Right lobe of liver (tissue), 6 donors: ENCODE data around the gene PHC1. TPM values are rescaled to one million over a fixed set of nuclear protein-coding genes. Genes with fewer than 3 reads are reported as not detected.
"Not testable (repeated sequence)": the region's sequence is repeated elsewhere in the genome, so short reads cannot be mapped to it uniquely, and the experiment has no call there.

Source experiments
- ATAC-seq, 4 donors: fragments of 200-7000 bp; cut with Tn5 transposase; one replicate each; pipeline ENCODE4 v1.9.1; 2020; ENCODE audit warnings: mild to moderate bottlenecking in 4 of 4, moderate library complexity in 4 of 4
- DNase-seq, 3 donors: peaks; one replicate each; pipeline ENCODE4 v3.0.0-alpha.2; 2020
- H3K27ac ChIP-seq, 3 donors: fragments of 200-600 bp; one replicate each; pipeline ENCODE4 v1.8.0; 2022
- H3K27me3 ChIP-seq, 2 donors: fragments of 200-600 bp; one replicate each; pipeline ENCODE4 v1.8.0; 2022
- H3K36me3 ChIP-seq, 4 donors: fragments of 200-600 bp; sonication (generic) in 1 of 4; one replicate each; pipeline versions ENCODE4 v1.5.1 to v1.8.0; 2017 to 2022; ENCODE audit warnings: control low read depth in 1 of 4
- H3K4me1 ChIP-seq, 4 donors: fragments of 200-600 bp; sonication (generic) in 1 of 4; one replicate each; pipeline versions ENCODE4 v1.5.1 to v1.8.0; 2017 to 2022; ENCODE audit warnings: control low read depth in 1 of 4
- H3K4me3 ChIP-seq, 3 donors: fragments of 200-600 bp; one replicate each; pipeline ENCODE4 v1.8.0; 2022
- H3K9me3 ChIP-seq, 4 donors: fragments of 200-600 bp; sonication (generic) in 1 of 4; one replicate each; pipeline versions ENCODE4 v1.5.1 to v1.8.0; 2017 to 2022; ENCODE audit warnings: control low read depth in 1 of 4
- CTCF ChIP-seq, 4 donors: fragments of 200-600 bp in 3 of 4; fragments of 450-650 bp in 1 of 4; IDR thresholded peaks; one replicate each; pipeline versions ENCODE4 v1.5.1 to v1.8.0; 2016 to 2022; ENCODE audit warnings: antibody characterized with exemption in 4 of 4, mild to moderate bottlenecking in 2 of 4
- POLR2A ChIP-seq: fragments of 450-650 bp; IDR thresholded peaks from one replicate; pipeline ENCODE4 v1.6.1; 2017; ENCODE audit warnings: antibody characterized with exemption, mild to moderate bottlenecking
- WGBS: methylation state at CpG from one replicate; pipeline ENCODE4 v1.1.6; 2018; ENCODE audit warnings: low coverage, low lambda C conversion rate; ENCODE audit not compliant: insufficient coverage; ENCODE audit errors: missing lambda C conversion rate; 5-methylcytosine and 5-hydroxymethylcytosine counted together
- intact Hi-C, 2 donors: fragments of 100-400 bp; cut with DNase I; formaldehyde crosslinking; loops; one replicate each; pipeline versions ENCODE4 v1.11.2 to v1.14.1; 2022
- total RNA-seq, 6 experiments: library from RNA; depleted of rRNA in 2 of 6; stranded (reverse); fragments of >200 nt in 2 of 6; fragmentation: NEBNext Ultra II Directional in 3 of 6; extraction: Animal tissue kit (Norgen Biotek cat#: 25700) in 3 of 6; gene quantifications; one replicate each; pipeline versions ENCODE4 v1.1.0 to v1.2.4, GENCODE V29; 2016 to 2023
- donor health status: DM: no; HTN: yes; CAD: no.
- donor health status: DM: no; HTN: no; CAD: no.
- donor health status: DM: no; HTN: no; CAD: no.
- donor health status: DM: no; HTN: yes; CAD: no.
- donor health status: DM: no; HTN: yes; CAD: no.

Gene PHC1
- total RNA-seq, 6 experiments from 2014 or later: 3.3 to 15.0 (median 7.4) TPM

DNA sequence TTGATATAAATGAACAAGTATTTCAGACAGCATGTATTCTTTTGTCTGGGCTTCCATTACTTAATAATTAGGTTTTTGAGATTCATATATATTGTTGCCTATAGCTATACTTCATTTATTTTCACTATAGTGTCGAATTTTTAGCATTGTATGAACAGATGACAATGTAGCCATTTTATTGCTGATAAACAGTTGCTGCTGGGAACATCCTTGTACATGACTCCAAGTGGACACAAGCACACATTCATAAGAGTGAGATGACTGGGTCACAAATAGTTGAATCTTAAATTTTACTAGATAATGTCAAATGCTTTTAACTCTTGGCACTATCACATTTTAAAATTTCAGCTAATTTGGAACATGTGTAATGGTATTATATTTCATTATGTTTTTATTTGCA is 19.3 kb upstream of the PHC1 start:
- H3K4me3 ChIP-seq: no peak overlapping the region
- H3K27ac ChIP-seq: no peak overlapping the region
- 37% methylated on average over 1 of the region's 1 CpG for WGBS
- no peaks in the 10 kb centered on the region for H3K9me3 ChIP-seq
- intact Hi-C loops: no loop called here
- H3K4me1 ChIP-seq: no peaks in the 10 kb centered on the region
- H3K36me3 ChIP-seq: no peaks in the 10 kb centered on the region
- ATAC-seq: no peak
- no peak for DNase-seq
- H3K27me3 ChIP-seq: no peaks in the 10 kb centered on the region
- no peak for TF ChIP-seq CTCF (IDR thresholded peaks at IDR 0.05)
- no peak for TF ChIP-seq POLR2A

- 80% methylated on average over 7 of the region's 7 CpGs for WGBS
- H3K27me3 ChIP-seq: no peaks in the 10 kb centered on the region
- no peak overlapping the region for H3K4me3 ChIP-seq
- no peaks in the 10 kb centered on the region for H3K36me3 ChIP-seq
- ATAC-seq: no peak
- no peak for TF ChIP-seq CTCF (IDR thresholded peaks at IDR 0.05)
- TF ChIP-seq POLR2A: no peak
- intact Hi-C loops: no loop called here
- H3K4me1 ChIP-seq: no peaks in the 10 kb centered on the region
- no peak overlapping the region for H3K27ac ChIP-seq
- H3K9me3 ChIP-seq: no peaks in the 10 kb centered on the region
- DNase-seq: no peak
These were observed 17.2 kb upstream of the PHC1 start for GRCh38 chr12:8897081-8897480.

DNA sequence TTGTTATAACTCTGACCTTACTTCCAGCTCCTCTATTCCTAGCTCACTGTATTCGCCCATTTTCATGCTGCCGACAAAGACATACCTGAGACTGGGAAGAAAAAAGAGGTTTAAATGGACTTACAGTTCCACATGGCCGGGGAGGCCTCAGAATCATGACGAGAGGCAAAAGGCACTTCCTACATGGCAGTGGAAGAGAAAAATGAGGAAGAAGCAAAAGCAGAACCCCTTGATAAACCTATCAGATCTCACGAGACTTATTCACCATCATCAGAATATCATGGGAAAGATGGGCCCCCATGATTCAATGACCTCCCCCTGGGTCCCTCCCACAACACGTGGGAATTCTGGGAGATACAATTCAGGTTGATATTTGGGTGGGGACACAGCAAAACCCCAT is 14.5 kb upstream of the PHC1 start:
- ATAC-seq (no peak), DNase-seq (no peak)
- intact Hi-C loops: no loop called here
- H3K36me3 ChIP-seq: no peaks in the 10 kb centered on the region
- no peak for TF ChIP-seq CTCF (IDR thresholded peaks at IDR 0.05)
- TF ChIP-seq POLR2A: no peak
- H3K9me3 ChIP-seq: no peaks in the 10 kb centered on the region
- no peak overlapping the region for H3K27ac ChIP-seq
- H3K27me3 ChIP-seq: no peaks in the 10 kb centered on the region
- WGBS: 65% methylated on average over 5 of the region's 6 CpGs
- no peak overlapping the region for H3K4me3 ChIP-seq
- no peaks in the 10 kb centered on the region for H3K4me1 ChIP-seq

DNA sequence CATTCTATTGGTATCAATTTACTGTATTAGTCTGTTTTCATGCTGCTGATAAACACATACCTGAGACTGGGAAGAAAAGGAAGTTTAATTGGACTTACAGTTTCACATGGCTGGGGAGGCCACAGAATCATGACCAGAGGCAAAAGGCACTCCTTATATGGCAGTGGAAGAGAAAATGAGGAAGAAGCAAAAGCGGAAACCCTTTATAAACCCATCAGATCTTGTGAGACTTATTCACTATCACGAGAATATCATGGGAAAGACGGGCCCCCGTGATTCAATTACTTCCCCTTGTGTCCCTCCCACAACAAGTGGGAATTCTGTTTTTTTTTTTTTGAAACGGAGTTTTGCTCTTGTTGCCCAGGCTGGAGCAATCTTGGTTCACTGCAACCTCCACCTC is 11.6 kb upstream of the PHC1 start:
- H3K36me3 ChIP-seq, intact Hi-C loops, H3K4me3 ChIP-seq, H3K27ac ChIP-seq, H3K27me3 ChIP-seq, H3K4me1 ChIP-seq, H3K9me3 ChIP-seq, DNase-seq: not testable (repeated sequence)
- peak in 1 of 4 donors; percentile 14 for ATAC-seq
- 63% methylated on average over 5 of the region's 5 CpGs for WGBS

DNA sequence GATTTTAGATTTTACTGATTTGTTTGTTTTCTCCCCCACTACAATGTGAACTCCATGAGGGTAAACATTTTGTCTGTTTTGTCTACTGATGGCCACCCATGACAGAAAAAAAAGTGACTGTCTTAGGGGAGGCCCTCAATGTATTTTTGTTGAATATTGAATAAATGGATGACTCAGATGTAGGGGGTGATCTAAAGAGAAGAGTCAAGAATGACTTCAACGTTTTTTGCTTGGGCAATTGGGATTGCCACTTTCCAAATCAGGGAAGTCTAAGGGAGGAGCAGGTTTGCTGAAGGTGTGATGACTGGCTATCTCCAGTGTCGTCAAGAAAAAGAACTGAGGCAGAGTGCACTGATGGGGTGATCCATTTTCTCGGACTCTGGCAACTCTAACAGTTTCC is 10.7 kb upstream of the PHC1 start:
- Histone ChIP-seq H3K9me3 (no peaks in the 10 kb centered on the region), H3K27me3 (no peaks in the 10 kb centered on the region), H3K4me1 (no peaks in the 10 kb centered on the region), H3K36me3 (no peaks in the 10 kb centered on the region), H3K4me3 (no peak overlapping the region), H3K27ac (no peak overlapping the region)
- no peak for TF ChIP-seq POLR2A
- TF ChIP-seq CTCF (IDR thresholded peaks at IDR 0.05): no peak
- ATAC-seq: no peak
- intact Hi-C loops: no loop called here
- DNase-seq: no peak
- WGBS: 41% methylated on average over 3 of the region's 3 CpGs
